HCT116 (cell line): ENCODE data around the gene CBX4. TPM values are rescaled to one million over a fixed set of nuclear protein-coding genes. Genes with fewer than 3 reads are reported as not detected.

ENCODE experiments used
- ATAC-seq: fragments of 200-7000 bp; cut with Tn5 transposase; 2 replicates; pipeline ENCODE4 v1.9.1; 2020; ENCODE audit warnings: mild to moderate bottlenecking, moderate library complexity
- BruUV-seq: library from RNA; stranded (reverse); fragments of 400-500 nt; replicated peaks from 2 replicates; lab custom pipeline; 2021; lab: Mats Ljungman, UMichigan
- CTCF ChIA-PET: fragments of 300-600 bp; sonication (Branson Sonifier 250); formaldehyde crosslinking; loops from one replicate; lab custom pipeline; 2021; ENCODE audit warnings: antibody characterized with exemption; lab: Charles Lee
- POLR2A ChIA-PET: fragments of 300-600, 350-600 bp; sonication (Branson Sonifier 250); formaldehyde crosslinking; loops from one replicate; lab custom pipeline; 2021; ENCODE audit warnings: antibody characterized with exemption; lab: Charles Lee
- RAD21 ChIA-PET, 2 experiments: fragments of 300-600 bp; sonication (Branson Sonifier 250); formaldehyde crosslinking; loops; one replicate each; lab custom pipeline; 2023; ENCODE audit warnings: low total read pairs in 2 of 2; ENCODE audit not compliant: uncharacterized antibody in 2 of 2, unreplicated experiment in 2 of 2, low non-redundant PET in 1 of 2; lab: Charles Lee
- DNase-seq: peaks from one replicate; pipeline ENCODE4 v3.0.0-alpha.2; 2010; ENCODE audit warnings: low read depth, low spot score
- H2AFZ ChIP-seq: fragments of 200-600 bp; shearing (Covaris generic), sonication (generic); 2 replicates; pipeline ENCODE4 v1.6.1; 2017; ENCODE audit warnings: low read depth, mixed run types, mixed read lengths, antibody characterized with exemption, low read length; ENCODE audit not compliant: poor library complexity, severe bottlenecking
- H3K27ac ChIP-seq: 2 replicates; pipeline ENCODE4 v1.5.1; 2012; ENCODE audit warnings: low read depth, low read length
- H3K27me3 ChIP-seq: fragments of 200-600 bp; sonication (generic); 2 replicates; pipeline ENCODE4 v1.6.1; 2016; ENCODE audit warnings: mixed run types, low read length, mixed read lengths; ENCODE audit not compliant: insufficient read depth
- H3K36me3 ChIP-seq, 2 experiments: fragments of 200-500 bp in 1 of 2; fragments of 200-600 bp in 1 of 2; sonication (Bioruptor generic) in 1 of 2; sonication (generic) in 1 of 2; 2 replicates each; pipeline versions ENCODE4 v1.5.1 to v1.6.1; 2014 to 2016; ENCODE audit warnings: low read length in 2 of 2, inconsistent platforms in 1 of 2, mixed read lengths in 1 of 2, mixed run types in 1 of 2; ENCODE audit not compliant: insufficient read depth in 2 of 2, control insufficient read depth in 1 of 2
- H3K4me1 ChIP-seq, 2 experiments: fragments of 200-600 bp in 1 of 2; sonication (generic) in 1 of 2; 2 replicates each; pipeline versions ENCODE4 v1.5.1 to v1.6.1; 2012 to 2017; ENCODE audit warnings: low read length in 2 of 2, inconsistent platforms in 1 of 2, mild to moderate bottlenecking in 1 of 2, mixed read lengths in 1 of 2, mixed run types in 1 of 2, moderate library complexity in 1 of 2; ENCODE audit not compliant: insufficient read depth in 2 of 2, control insufficient read depth in 1 of 2
- H3K4me2 ChIP-seq: fragments of 200-600 bp; sonication (generic); 2 replicates; pipeline ENCODE4 v1.6.1; 2017; ENCODE audit warnings: mixed run types, low read length, mixed read lengths
- H3K4me3 ChIP-seq, 2 experiments: fragments of 200-600 bp in 1 of 2; sonication (generic) in 1 of 2; replicated peaks in 1 of 2; 2 replicates each; pipeline ENCODE4 v1.5.1; 2011 to 2016; ENCODE audit warnings: low read length in 2 of 2, control low read depth in 1 of 2, low read depth in 1 of 2, mild to moderate bottlenecking in 1 of 2, mixed read lengths in 1 of 2, mixed run types in 1 of 2
- H3K79me2 ChIP-seq: fragments of 200-600 bp; sonication (generic); 2 replicates; pipeline ENCODE4 v1.6.1; 2017; ENCODE audit warnings: mild to moderate bottlenecking, mixed run types, low read length, moderate library complexity, mixed read lengths; ENCODE audit not compliant: insufficient read depth
- H3K9ac ChIP-seq: fragments of 200-600 bp; sonication (generic); 2 replicates; pipeline ENCODE4 v1.6.1; 2016; ENCODE audit warnings: low read length, mixed read lengths
- H3K9me2 ChIP-seq: fragments of 200-600 bp; sonication (generic), shearing (Covaris generic); 2 replicates; pipeline ENCODE4 v1.6.1; 2017; ENCODE audit warnings: mixed run types, mild to moderate bottlenecking, moderate library complexity; ENCODE audit not compliant: insufficient read depth
- H3K9me3 ChIP-seq, 2 experiments: fragments of 200-500 bp in 1 of 2; fragments of 200-600 bp in 1 of 2; sonication (Bioruptor generic) in 1 of 2; sonication (generic) in 1 of 2; 2 replicates each; pipeline ENCODE4 v1.6.1; 2014 to 2017; ENCODE audit warnings: low read length in 2 of 2, mixed read lengths in 2 of 2, inconsistent platforms in 1 of 2, low read depth in 1 of 2, mild to moderate bottlenecking in 1 of 2, mixed run types in 1 of 2, moderate library complexity in 1 of 2; ENCODE audit not compliant: control insufficient read depth in 1 of 2, insufficient read depth in 1 of 2
- H4K20me1 ChIP-seq: fragments of 200-600 bp; sonication (generic), shearing (Covaris generic); 2 replicates; pipeline ENCODE4 v1.6.1; 2017; ENCODE audit warnings: mixed run types, mild to moderate bottlenecking, moderate library complexity; ENCODE audit not compliant: insufficient read depth
- ELF1 ChIP-seq: IDR thresholded peaks from 2 replicates; pipeline ENCODE4 v1.6.1; 2012; ENCODE audit warnings: low read depth, borderline replicate concordance
- FOSL1 ChIP-seq: IDR thresholded peaks from 2 replicates; pipeline ENCODE4 v1.6.1; 2012; ENCODE audit warnings: low read depth
- POLR2A ChIP-seq: IDR thresholded peaks from 2 replicates; pipeline ENCODE4 v1.7.0; 2011; ENCODE audit warnings: borderline replicate concordance; ENCODE audit not compliant: insufficient read depth, insufficient read length; ENCODE audit errors: extremely low read depth
- POLR2AphosphoS5 ChIP-seq: IDR thresholded peaks from 2 replicates; pipeline ENCODE4 v1.6.1; 2011; ENCODE audit warnings: mild to moderate bottlenecking, low read depth, low read length, moderate library complexity
- RAD21 ChIP-seq: IDR thresholded peaks from 2 replicates; pipeline ENCODE4 v1.6.1; 2012; ENCODE audit warnings: low read depth, mild to moderate bottlenecking
- REST ChIP-seq: IDR thresholded peaks from 2 replicates; pipeline ENCODE4 v1.6.1; 2012; ENCODE audit warnings: low read depth
- SP1 ChIP-seq: IDR thresholded peaks from 2 replicates; pipeline ENCODE4 v1.6.1; 2012; ENCODE audit warnings: low read depth
- SRF ChIP-seq: IDR thresholded peaks from 2 replicates; pipeline ENCODE4 v1.6.1; 2012; ENCODE audit warnings: low read depth
- TCF7L2 ChIP-seq: IDR thresholded peaks from 2 replicates; pipeline ENCODE4 v1.7.0; 2011; ENCODE audit warnings: borderline replicate concordance, inconsistent platforms; ENCODE audit not compliant: insufficient read depth, insufficient read length; ENCODE audit errors: extremely low read depth
- ZNF274 ChIP-seq: fragments of 200-500 bp; sonication (Bioruptor generic); IDR thresholded peaks from 2 replicates; pipeline ENCODE4 v1.6.1; 2014; ENCODE audit warnings: mild to moderate bottlenecking, low read depth, low read length, inconsistent platforms
- intact Hi-C: fragments of 100-400 bp; cut with micrococcal nuclease; formaldehyde crosslinking; loops from 2 replicates; pipeline ENCODE4 v1.10.0; 2022
- total RNA-seq: library from RNA; stranded (reverse); gene quantifications from one replicate; pipeline ENCODE4 v1.2.1, GENCODE V29; 2021; ENCODE audit not compliant: unreplicated experiment
- TF ChIP-seq, protein P1 (sequence below), 3 experiments: fragments of 200-600 bp in 1 of 3; sonication (generic) in 1 of 3; IDR thresholded peaks in 2 of 3; conservative IDR thresholded peaks in 1 of 3; 2 replicates each; pipeline ENCODE4 v1.5.1; 2012 to 2017; ENCODE audit warnings: low read depth in 2 of 3, low read length in 2 of 3, antibody characterized with exemption in 1 of 3, borderline replicate concordance in 1 of 3, control low read depth in 1 of 3, mild to moderate bottlenecking in 1 of 3, mixed read lengths in 1 of 3, mixed run types in 1 of 3, moderate library complexity in 1 of 3; ENCODE audit not compliant: insufficient read depth in 1 of 3
- TF ChIP-seq, protein P2 (sequence below): IDR thresholded peaks from 2 replicates; pipeline ENCODE4 v1.6.1; 2012
- TF ChIP-seq, protein P3 (sequence below): IDR thresholded peaks from 2 replicates; pipeline ENCODE4 v1.6.1; 2012

CBX4 gene
- total RNA-seq, 1 experiment from 2014 or later = 60.9 TPM

GRCh38 chr17:79841369-79842135, 2.3 kb upstream of the CBX4 start:
- intact Hi-C loops = no loop called here
- CTCF ChIA-PET = interaction anchor here (1.1 to 4.5 kb wide), 3 partner anchors 9 to 52 kb away, joined by 4 to 67 read pairs (median 10); partner anchors contain the start of gene CBX8
- no peaks in the 10 kb centered on the region for H3K9me3 ChIP-seq
- DNase-seq (no peak), ATAC-seq (no peak)
- no peak overlapping the region for H3K4me2 ChIP-seq
- H4K20me1 ChIP-seq = peaks cover 4% of the 10 kb centered on the region; the same call in 1 of the 2 replicates
- peaks cover 36 to 52% of the 10 kb centered on the region in 2 experiments for H3K4me1 ChIP-seq
- no peaks in the 10 kb centered on the region for H3K9me2 ChIP-seq
- TF ChIP-seq RAD21 (no peak), POLR2A (no peak), SP1 (no peak), SRF (no peak), ELF1 (no peak), TCF7L2 (no peak), ZNF274 (no peak), FOSL1 (no peak), REST (no peak), POLR2AphosphoS5 (no peak)
- TF ChIP-seq, protein P1, sequence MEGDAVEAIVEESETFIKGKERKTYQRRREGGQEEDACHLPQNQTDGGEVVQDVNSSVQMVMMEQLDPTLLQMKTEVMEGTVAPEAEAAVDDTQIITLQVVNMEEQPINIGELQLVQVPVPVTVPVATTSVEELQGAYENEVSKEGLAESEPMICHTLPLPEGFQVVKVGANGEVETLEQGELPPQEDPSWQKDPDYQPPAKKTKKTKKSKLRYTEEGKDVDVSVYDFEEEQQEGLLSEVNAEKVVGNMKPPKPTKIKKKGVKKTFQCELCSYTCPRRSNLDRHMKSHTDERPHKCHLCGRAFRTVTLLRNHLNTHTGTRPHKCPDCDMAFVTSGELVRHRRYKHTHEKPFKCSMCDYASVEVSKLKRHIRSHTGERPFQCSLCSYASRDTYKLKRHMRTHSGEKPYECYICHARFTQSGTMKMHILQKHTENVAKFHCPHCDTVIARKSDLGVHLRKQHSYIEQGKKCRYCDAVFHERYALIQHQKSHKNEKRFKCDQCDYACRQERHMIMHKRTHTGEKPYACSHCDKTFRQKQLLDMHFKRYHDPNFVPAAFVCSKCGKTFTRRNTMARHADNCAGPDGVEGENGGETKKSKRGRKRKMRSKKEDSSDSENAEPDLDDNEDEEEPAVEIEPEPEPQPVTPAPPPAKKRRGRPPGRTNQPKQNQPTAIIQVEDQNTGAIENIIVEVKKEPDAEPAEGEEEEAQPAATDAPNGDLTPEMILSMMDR (IDR thresholded peaks at IDR 0.05 in 2 of 3, conservative IDR thresholded peaks at IDR 0.05 in 1 of 3; ENCODE audit: borderline replicate concordance in 1 of 3, insufficient read depth in 1 of 3, low read depth in 2 of 3, low read length in 2 of 3) = no peak
- TF ChIP-seq, protein P2, sequence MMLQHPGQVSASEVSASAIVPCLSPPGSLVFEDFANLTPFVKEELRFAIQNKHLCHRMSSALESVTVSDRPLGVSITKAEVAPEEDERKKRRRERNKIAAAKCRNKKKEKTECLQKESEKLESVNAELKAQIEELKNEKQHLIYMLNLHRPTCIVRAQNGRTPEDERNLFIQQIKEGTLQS = no peak
- TF ChIP-seq, protein P3, sequence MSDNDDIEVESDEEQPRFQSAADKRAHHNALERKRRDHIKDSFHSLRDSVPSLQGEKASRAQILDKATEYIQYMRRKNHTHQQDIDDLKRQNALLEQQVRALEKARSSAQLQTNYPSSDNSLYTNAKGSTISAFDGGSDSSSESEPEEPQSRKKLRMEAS = no peak
- no peak overlapping the region for H3K9ac ChIP-seq
- H3K27ac ChIP-seq = no peak overlapping the region
- no peaks in the 10 kb centered on the region for H3K27me3 ChIP-seq
- POLR2A ChIA-PET = interaction anchor here (1.3 to 1.8 kb wide), 2 partner anchors 8 to 10 kb away, joined by 3 to 5 read pairs; no protein-coding TSS in a partner anchor
- no peak overlapping the region for H3K4me3 ChIP-seq
- H3K79me2 ChIP-seq = peaks cover 21% of the 10 kb centered on the region
- RAD21 ChIA-PET = no interaction called here
- no peaks in the 10 kb centered on the region; a peak in 1 of 4 replicates for H3K36me3 ChIP-seq
- H2AFZ ChIP-seq = no peak overlapping the region
- BruUV-seq = no TSS peak
